Measurements from ENCODE around the gene P4HB. TPM values are rescaled to one million over a fixed set of nuclear protein-coding genes. Genes with fewer than 3 reads are reported as not detected.

Gene P4HB
- total RNA-seq, 2 experiments from 2014 or later, result 223 to 233 TPM

DNA sequence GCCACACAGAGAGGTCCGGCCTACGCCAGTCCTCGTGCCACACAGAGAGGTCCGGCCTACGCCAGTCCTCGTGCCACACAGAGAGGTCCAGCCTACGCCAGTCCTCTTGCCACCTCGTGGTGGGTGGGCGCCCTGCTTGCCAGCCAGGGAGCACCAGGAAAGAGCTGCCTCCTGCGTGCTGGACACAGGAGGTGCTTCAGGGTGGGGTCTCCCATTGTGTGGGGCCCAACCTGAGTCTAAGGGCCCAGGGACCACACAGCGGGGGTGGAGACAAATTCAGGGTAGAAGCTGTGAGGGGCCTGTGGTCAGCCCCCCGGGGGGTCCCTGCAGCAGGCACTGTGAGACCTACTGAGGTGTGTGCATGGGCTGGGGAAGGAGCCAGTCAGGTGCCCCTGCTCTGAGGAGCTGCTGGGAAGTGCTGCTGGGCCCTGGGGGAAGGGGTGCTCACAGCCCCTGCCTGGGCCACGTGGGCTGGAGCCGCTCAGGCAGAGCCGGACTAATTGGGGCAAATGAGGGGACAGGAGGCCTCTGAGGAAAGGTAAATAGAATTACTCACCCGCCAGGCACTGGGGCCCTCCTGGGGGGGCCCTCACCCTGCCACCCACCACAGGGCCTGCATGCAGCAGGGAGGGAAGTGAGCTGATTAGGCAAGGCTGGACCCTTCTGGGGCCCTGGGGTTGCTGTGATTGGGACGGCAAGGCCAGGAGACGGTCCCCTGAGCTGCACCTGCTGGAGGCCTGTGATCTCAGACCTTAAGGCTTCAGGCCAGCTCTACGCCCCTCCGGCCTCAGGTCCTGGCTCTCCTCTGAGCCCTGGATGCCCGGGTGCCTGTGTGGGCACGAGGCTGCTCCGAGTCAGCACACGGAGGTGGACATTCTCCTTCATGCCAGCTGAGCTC is 45.3 kb downstream of the P4HB start:
- TF ChIP-seq, protein P1, sequence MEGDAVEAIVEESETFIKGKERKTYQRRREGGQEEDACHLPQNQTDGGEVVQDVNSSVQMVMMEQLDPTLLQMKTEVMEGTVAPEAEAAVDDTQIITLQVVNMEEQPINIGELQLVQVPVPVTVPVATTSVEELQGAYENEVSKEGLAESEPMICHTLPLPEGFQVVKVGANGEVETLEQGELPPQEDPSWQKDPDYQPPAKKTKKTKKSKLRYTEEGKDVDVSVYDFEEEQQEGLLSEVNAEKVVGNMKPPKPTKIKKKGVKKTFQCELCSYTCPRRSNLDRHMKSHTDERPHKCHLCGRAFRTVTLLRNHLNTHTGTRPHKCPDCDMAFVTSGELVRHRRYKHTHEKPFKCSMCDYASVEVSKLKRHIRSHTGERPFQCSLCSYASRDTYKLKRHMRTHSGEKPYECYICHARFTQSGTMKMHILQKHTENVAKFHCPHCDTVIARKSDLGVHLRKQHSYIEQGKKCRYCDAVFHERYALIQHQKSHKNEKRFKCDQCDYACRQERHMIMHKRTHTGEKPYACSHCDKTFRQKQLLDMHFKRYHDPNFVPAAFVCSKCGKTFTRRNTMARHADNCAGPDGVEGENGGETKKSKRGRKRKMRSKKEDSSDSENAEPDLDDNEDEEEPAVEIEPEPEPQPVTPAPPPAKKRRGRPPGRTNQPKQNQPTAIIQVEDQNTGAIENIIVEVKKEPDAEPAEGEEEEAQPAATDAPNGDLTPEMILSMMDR (IDR thresholded peaks at IDR 0.05), result no peak

DNA sequence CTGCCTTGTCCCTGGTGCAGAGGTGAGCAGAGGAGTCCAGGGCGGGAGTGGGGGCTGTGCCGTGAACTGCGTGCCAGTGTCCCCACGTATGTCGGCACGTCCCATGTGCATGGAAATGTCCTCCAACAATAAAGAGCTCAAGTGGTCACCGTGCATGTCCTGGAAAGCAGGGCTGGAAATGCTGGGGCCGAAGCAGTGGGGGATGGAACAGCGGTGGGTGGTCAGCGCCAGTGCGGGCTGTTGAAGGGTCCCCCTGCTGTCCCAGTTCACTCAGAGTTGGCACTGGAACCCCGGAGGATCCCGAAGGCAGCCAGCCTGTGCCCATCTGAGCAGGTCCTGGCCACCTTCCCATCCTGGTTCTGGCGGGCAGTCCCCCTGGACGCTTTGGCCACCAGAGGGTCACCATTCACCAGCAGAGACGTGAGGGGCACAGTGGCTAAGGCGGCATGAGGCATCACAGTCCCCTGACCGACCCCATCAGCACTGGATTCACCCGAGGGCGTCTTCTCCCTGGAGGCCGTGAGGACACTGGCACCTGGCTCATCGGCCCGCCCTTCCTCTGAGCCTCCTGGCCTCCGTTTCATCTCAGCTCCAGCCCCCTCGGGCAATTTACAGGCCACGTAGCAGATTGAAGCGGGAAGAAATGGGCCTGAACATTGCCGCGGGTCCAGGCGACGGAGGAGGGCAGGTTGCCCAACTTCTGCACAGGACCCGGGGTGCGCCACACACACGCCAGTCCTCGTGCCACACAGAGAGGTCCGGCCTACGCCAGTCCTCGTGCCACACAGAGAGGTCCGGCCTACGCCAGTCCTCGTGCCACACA is 46.3 kb downstream of the P4HB start:
- ChIA-PET CTCF (no interaction called here), POLR2A (no interaction called here)
- ATAC-seq (ENCODE audit: poor library complexity) (no peak), DNase-seq (no peak)
- H3K36me3 Mint-ChIP-seq (ENCODE audit: low read depth), result no peaks in the 10 kb centered on the region
- Histone ChIP-seq H3K36me3 (ENCODE audit: insufficient read depth, low read length) (no peaks in the 10 kb centered on the region), H3K27me3 (ENCODE audit: control insufficient read depth in 1 of 2, insufficient read depth in 2 of 2, low read length in 2 of 2) (peaks cover 2 to 18% of the 10 kb centered on the region in 2 experiments), H3K4me1 (ENCODE audit: insufficient read depth, low read length) (no peaks in the 10 kb centered on the region), H3K27ac (ENCODE audit: low read depth in 1 of 2, low read length in 2 of 2) (no peak overlapping the region), H3K9me3 (ENCODE audit: control insufficient read depth in 1 of 2, insufficient read depth in 1 of 2, low read length in 2 of 2) (no peaks in the 10 kb centered on the region), H3K4me3 (ENCODE audit: low read length) (no peak overlapping the region)
- intact Hi-C loops (cut with DNase I, micrococcal nuclease), result no loop called here
- TF ChIP-seq, protein P1 (IDR thresholded peaks at IDR 0.05), result no peak
- no peaks in the 10 kb centered on the region for H3K4me1 Mint-ChIP-seq (ENCODE audit: low read depth)
- H3K27ac Mint-ChIP-seq, result no peak overlapping the region
- no peaks in the 10 kb centered on the region for H3K9me3 Mint-ChIP-seq
- H3K4me3 Mint-ChIP-seq, result no peak overlapping the region
- H3K27me3 Mint-ChIP-seq, result peaks cover 22% of the 10 kb centered on the region

More for the DNA sequence above, 45.3 kb downstream of the P4HB start:
- H3K9me3 Mint-ChIP-seq, result no peaks in the 10 kb centered on the region
- ATAC-seq (ENCODE audit: poor library complexity), result no peak
- H3K4me1 ChIP-seq (ENCODE audit: insufficient read depth, low read length), result no peaks in the 10 kb centered on the region
- H3K27ac Mint-ChIP-seq, result no peak overlapping the region
- peaks cover 13% of the 10 kb centered on the region for H3K27me3 Mint-ChIP-seq
- ChIA-PET CTCF (no interaction called here), POLR2A (no interaction called here)
- H3K36me3 ChIP-seq (ENCODE audit: insufficient read depth, low read length), result no peaks in the 10 kb centered on the region
- intact Hi-C loops (cut with DNase I, micrococcal nuclease), result no loop called here
- DNase-seq, result no peak
- H3K4me3 Mint-ChIP-seq, result no peak overlapping the region
- no peak overlapping the region for H3K4me3 ChIP-seq (ENCODE audit: low read length)
- no peaks in the 10 kb centered on the region for H3K36me3 Mint-ChIP-seq (ENCODE audit: low read depth)
- H3K27ac ChIP-seq (ENCODE audit: low read depth in 1 of 2, low read length in 2 of 2), result no peak overlapping the region
- peaks cover 2 to 9% of the 10 kb centered on the region in 2 experiments for H3K27me3 ChIP-seq (ENCODE audit: control insufficient read depth in 1 of 2, insufficient read depth in 2 of 2, low read length in 2 of 2)
- H3K9me3 ChIP-seq (ENCODE audit: control insufficient read depth in 1 of 2, insufficient read depth in 1 of 2, low read length in 2 of 2), result peaks cover 0 to 3% of the 10 kb centered on the region in 2 experiments
- H3K4me1 Mint-ChIP-seq (ENCODE audit: low read depth), result no peaks in the 10 kb centered on the region

DNA sequence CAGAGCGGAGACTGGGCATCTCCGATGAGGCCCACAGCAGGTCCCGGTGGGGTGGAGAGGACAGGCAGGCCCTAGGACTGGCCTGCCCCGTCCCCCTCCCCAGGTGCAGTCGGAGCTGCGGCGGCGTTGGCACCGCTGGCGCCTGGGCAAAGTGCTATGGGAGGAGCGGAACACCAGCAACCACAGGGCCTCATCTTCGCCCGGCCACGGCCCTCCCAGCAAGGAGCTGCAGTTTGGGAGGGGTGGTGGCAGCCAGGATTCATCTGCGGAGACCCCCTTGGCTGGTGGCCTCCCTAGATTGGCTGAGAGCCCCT is 47.0 kb downstream of the P4HB start:
- TF ChIP-seq, protein P1 (IDR thresholded peaks at IDR 0.05), result no peak
- Mint-ChIP-seq H3K27ac (no peak overlapping the region), H3K36me3 (ENCODE audit: low read depth) (no peaks in the 10 kb centered on the region), H3K9me3 (no peaks in the 10 kb centered on the region), H3K27me3 (peaks cover 27% of the 10 kb centered on the region), H3K4me3 (no peak overlapping the region), H3K4me1 (ENCODE audit: low read depth) (no peaks in the 10 kb centered on the region)
- intact Hi-C loops (cut with DNase I, micrococcal nuclease), result no loop called here
- Histone ChIP-seq H3K4me1 (ENCODE audit: insufficient read depth, low read length) (no peaks in the 10 kb centered on the region), H3K36me3 (ENCODE audit: insufficient read depth, low read length) (no peaks in the 10 kb centered on the region), H3K4me3 (ENCODE audit: low read length) (no peak overlapping the region), H3K27ac (ENCODE audit: low read depth in 1 of 2, low read length in 2 of 2) (no peak overlapping the region), H3K9me3 (ENCODE audit: control insufficient read depth in 1 of 2, insufficient read depth in 1 of 2, low read length in 2 of 2) (no peaks in the 10 kb centered on the region), H3K27me3 (ENCODE audit: control insufficient read depth in 1 of 2, insufficient read depth in 2 of 2, low read length in 2 of 2) (peaks cover 2 to 18% of the 10 kb centered on the region in 2 experiments)
- CTCF ChIA-PET, result no interaction called here
- POLR2A ChIA-PET, result interaction anchor here (0.6 kb wide), 1 partner anchor 20 kb away, joined by 3 read pairs; no protein-coding TSS in a partner anchor
- no peak for ATAC-seq (ENCODE audit: poor library complexity)
- DNase-seq, result no peak

Measured in CD4-positive, alpha-beta T cell (primary cell).